Measurements from ENCODE around the gene SERPIND1.
"Not testable (repeated sequence)": the region's sequence is repeated elsewhere in the genome, so short reads cannot be mapped to it uniquely, and the experiment has no call there.

SERPIND1 gene, protein sequence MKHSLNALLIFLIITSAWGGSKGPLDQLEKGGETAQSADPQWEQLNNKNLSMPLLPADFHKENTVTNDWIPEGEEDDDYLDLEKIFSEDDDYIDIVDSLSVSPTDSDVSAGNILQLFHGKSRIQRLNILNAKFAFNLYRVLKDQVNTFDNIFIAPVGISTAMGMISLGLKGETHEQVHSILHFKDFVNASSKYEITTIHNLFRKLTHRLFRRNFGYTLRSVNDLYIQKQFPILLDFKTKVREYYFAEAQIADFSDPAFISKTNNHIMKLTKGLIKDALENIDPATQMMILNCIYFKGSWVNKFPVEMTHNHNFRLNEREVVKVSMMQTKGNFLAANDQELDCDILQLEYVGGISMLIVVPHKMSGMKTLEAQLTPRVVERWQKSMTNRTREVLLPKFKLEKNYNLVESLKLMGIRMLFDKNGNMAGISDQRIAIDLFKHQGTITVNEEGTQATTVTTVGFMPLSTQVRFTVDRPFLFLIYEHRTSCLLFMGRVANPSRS

DNA sequence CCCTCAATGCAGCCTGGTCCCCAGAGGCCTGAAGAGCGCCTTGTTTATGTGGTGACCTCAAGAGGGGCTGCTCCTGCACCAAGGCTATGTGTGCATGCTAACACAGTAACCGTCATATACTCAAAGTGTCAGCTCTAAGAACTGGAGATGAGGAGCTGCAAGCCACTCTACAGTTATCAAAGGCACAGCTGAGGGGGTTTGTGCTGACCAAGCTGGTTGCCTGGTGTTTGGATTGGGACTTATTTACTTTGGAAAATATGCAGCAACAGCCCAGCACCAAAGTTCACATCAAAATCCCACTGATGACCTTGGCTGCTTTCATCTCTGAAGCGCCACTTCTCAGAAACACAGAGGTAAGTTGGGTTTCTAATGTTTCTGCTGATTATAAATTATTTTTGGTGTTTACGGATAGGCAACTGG lies at the start of gene SERPIND1:
Gene SERPIND1, plus strand, starts transcription at position 321 of the 420 bp plus-strand sequence. CDS start 5,200 bp downstream, outside the sequence.
- DNase-seq = no peak

DNA sequence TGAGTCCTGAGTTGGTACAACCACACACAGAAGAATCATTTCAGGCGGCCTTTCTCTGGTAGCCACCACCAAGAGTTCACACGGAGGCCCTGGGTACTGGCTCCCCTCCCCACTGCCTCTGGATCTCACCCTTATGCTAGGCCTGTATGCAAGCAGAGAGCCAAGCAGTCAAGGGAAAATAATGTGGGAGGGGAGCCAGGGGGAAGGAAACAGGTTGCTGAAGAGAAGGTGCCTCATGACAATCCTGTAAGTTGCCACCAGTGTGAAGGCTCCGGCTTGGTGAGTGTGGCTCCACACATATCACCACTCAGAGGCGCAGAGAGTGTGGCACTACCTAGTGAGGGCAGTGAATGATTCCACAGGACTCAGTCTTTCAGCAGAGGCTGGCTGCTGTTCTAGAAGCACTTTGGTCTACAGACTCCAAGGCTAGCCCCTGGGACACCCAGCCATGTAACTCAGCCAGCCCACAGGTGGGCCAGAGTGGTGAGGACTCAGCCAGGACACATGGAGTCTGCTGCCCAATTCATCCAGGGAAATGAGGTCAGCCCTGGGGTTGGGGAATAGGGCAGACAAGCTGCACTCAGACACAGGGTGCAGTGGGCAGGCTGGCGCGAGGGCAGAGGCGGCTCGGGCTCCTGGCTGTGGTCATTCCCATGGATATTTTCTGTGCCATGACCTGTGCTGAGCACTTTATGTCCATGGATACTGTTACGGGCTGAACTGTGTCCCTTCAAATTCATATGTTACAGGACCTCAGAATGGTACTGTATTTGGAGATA lies 49.0 kb upstream of the SERPIND1 start:
- no peak for DNase-seq

DNA sequence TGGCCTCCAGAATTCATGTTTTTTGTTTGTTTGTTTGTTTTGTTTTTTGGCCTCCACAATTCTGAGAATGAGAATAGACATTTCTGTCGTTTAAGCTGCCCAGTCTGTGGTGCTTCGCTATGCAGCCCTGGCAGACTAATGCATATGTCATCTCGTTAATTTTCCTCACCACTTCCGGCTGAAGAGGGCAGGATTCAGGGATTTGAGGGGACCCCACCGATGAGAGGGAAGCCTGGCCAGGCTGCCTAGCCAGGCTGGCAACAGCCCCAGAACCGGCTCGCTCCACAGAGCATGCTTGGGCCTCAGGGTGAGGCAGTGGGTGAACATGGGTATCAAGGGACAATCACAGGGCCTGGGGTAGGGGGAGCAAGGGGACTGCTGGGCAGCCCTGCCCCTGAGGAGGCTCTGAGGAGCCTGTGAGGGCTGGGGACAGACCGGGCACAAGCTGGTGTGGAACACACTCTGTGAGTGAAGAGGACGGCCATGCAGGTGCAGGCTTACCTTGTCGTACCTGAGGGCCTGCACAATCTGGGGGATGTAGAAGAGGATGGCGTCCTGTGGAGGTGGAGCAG lies 47.8 kb upstream of the SERPIND1 start:
- no peak for DNase-seq

DNA sequence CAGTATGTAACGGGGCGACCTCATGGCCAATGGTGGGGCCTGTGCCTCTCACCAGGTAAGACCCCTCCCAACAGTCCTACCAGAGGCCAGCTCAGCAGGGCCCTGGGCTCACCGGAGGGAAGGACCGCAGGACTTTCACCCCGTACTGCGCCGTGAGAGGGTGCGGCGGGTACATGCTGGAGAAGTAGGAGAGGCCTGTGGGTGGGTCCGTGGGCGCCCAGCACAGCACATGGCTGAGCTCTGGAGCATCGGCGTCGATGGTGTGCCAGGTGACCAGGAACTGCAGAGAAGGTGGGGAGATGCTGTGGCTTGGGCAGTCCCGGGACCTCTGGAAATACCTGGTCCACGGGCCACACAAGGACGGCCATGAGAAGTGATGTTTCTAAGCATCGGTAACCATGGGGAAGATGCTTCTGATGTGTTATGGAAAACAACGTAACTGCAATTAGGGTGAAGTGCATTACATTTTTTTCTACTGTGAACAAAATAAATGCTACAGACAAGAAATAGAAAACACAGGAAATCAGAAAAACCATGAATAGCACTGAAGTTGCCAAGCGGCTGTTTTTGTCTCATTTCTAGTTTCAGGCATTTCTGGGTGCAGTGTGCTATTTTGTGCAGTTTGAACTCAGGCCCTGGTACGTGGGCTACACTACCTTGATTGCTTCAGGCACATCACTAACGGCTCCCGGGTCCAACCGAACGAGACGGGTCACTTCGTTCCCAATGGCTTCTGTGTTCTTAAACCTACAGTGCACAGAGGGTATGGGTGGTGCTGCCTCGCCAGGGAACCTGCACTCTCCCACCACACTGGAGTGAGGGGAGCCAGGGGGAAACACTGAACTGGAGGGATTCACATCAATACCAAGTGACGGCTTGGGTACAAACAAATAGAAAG lies 46.5 kb upstream of the SERPIND1 start:
- no peak for DNase-seq

DNA sequence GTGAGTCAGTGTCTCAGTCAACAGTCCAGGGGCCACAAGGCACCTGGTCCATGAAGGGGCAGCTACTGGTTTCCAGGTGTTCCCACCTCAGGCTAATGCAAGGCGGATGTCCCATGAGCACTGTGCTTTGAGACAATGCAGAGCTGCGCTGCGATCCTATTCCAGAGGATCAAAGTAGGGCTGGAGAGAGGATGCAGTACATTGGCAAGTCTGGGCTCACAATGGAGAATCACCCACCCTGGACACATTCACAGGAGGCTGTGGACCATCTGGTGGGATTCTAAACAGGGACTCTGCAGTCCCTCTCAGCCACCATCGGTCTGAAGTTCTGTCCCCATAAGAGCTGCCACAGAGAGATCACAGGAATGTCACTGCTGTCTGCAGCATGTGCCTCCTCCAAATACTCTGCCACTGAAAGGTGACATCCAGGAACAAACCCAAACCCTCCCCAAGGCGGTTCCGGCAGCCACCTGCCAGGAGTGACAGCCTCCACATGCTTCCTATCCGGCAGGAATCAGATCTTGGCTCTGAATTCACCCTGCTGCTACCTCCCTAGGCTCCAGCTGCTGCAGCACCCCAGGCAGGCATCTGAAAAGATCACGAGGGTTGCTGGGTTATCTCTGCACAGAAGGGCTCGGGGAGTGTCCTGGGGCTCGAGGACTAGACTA lies 45.3 kb upstream of the SERPIND1 start:
- DNase-seq = no peak

DNA sequence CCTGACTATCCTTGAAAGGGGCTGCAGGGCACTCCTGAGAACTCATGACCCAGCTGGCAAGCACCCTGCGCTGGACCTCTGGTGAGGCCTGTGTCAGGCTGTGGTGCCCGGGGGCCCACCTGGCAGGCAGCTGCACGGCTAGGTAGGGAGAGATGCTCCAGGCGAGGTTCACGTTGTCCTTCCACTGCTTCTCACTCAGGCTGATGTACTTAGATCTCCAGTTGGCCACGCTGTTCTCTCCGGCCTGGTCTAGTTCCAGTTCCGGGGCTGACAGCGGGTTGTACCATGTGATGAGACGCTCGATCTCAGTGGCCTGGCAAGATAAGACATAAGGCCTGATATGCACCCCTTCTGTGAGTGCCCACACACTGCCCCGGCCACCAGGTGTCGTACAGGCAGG lies 44.7 kb upstream of the SERPIND1 start:
- no peak for DNase-seq

DNA sequence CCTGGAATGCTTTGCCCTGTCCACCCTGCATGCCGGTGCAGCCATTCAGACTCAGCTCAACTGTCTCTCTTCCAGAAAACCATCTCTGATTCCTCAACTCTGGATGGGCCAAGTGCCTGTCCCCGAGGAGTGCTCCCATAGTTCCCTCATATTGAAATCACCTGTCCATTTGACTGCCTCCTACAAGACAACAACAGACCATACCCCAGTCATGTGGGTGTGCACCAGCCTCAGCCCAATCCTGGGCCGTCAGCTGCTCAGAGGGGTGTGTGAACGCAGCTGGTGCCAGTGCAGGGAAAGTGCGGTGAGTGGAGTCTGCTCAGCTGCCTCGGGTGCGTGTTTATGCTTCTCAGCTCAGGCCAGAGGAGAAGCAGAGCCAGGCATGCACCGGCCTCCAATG lies 41.5 kb upstream of the SERPIND1 start:
- not testable (repeated sequence) for DNase-seq

DNA sequence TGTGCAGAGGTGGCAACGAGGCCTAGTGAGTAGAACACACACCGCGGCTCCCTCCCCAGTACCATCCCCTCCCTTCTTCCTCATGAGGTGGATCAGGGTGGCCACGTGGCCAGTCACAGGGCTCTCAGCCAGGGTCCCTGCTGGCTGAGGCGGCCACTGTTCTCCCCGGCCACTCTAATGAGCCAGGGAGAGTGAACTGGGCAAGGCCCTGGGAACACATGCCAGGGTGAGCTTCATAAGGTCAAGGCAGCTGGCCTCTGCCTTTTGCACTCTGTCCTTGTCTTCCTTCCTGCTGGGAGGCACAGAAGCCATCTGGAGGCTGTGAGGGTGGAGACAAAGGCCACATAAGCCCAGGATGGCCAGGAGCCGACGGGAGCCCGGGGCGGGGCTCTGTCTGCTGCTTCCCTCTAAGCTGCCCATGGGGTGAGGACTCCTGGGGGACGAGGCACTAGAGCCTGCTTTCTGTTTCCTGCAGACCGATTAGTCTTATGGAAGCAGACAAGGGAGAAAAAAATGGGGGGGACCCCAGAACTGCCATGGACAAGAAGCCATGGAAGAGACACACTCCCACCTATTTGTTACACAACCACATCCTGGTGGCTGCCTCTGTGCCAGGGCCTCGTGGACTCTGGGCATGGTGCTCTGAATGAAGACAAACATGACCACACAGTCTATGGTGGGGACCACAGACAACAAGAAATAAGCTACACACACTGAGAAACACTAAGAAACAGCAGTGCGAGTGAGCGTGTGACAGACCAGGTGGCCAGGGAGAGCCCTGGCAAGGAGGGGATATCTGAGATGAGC lies 38.4 kb upstream of the SERPIND1 start:
- DNase-seq = not testable (repeated sequence)

DNA sequence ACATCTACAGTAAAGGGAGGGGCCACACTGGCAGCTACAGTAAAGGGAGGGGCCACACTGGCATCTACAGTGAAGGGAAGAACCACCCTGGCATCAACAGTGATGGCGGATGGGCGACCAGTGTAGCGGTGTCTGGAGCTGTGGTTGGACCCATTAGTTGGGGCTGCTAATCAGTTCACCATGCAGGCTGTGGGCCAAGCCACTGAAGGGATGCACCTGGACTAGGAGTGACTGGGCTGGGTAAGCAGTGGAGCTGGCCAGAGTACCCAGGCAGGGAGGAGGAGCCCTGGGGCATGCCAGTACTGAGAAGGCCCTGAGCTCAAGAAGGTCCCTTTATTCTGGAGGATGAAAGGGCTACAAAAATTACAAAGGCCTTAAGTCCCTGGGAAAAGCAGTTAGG lies 37.0 kb upstream of the SERPIND1 start:
- DNase-seq = not testable (repeated sequence)

DNA sequence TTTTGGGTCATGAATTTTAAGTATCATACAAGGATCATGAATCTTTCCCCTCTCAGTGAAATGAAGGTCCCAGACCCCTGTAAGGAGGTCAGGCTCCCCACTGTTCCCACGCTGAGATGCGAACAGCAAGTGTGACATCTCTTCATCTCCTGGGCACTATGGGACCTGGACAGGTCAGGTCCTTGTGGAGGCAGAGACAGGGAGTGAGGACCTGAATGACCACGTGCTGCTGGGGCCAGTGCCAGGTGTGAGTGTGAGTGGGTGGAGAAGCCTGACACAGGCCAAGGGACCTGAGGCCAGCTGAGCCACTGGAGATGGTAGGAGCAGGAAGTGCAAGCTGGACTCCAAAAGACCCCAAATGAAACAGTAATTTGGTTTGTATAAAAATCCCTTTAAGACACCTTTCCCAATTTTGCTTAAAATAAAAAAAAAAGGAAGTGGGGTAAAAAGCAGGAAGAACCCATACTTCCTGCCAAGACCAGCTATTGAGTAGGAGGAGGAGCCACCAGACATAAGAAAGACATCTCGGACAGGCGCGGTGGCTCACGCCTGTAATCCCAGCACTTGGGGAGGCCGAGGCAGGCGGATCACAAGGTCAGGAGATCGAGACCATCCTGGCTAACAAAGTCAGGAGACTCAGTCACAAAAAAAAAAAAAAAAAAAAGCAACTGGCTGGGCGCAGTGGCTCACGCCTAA lies 35.4 kb upstream of the SERPIND1 start:
- DNase-seq = no peak

DNA sequence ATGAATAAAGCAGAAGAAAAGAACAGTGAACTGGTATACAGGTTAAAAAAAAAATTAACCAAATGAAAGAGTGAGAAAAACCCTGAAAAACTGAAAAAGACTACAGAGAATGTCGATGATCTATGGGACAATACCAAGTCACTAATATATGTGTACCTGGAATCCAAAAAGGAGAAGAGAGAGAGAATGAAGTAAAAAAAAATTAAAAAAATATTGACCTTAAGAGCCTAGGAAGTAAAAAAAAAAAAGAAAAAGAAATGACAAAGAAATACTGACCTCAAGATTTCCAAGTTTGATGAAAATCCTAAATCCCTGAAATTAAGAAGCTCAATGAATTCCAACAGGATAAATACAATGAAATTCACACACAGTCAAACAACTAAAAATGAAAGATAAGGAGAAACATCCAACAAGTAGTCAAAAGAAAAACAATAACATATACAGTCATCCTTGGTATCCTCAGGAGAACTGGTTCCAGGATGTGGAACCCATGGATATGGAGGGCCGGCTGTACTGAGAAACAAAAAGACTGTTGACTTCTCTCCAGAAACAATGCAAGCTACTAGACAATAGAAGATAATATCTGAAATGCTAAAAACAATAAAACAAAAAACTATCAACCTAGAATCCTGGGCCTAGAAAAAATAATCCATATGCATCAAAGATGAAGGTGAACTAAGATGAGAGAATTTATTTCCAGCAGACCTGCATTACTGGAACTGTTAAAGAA lies 33.5 kb upstream of the SERPIND1 start:
- DNase-seq = no peak

DNA sequence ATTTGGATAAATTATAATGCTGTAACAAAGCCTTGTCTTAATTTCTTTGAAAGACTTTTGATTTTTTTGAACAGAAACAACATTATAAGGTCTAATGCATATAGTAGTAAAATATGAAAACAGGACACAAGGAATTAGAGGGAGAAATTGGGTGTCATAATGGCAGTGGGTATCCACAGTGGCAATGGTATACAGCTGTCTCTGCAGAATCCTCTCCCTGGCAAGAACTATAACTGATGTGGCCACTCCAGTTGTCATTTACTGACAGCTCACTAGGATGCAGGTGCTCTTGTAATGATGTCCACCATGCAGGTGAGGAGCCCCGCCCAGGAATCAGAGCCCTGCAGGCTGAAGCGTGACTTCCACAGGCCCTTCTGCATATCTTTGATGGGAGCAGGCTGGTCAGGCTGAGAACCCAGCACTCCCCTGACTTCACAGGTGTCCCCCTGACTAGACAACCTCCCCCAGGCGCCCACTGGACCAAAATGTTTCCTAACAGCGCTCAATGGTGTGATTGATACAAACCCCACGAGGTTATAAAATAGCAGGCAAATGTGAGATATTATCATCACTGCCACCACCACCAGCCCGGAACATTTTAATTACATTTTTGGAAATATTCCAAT lies 32.8 kb upstream of the SERPIND1 start:
- no peak for DNase-seq

DNA sequence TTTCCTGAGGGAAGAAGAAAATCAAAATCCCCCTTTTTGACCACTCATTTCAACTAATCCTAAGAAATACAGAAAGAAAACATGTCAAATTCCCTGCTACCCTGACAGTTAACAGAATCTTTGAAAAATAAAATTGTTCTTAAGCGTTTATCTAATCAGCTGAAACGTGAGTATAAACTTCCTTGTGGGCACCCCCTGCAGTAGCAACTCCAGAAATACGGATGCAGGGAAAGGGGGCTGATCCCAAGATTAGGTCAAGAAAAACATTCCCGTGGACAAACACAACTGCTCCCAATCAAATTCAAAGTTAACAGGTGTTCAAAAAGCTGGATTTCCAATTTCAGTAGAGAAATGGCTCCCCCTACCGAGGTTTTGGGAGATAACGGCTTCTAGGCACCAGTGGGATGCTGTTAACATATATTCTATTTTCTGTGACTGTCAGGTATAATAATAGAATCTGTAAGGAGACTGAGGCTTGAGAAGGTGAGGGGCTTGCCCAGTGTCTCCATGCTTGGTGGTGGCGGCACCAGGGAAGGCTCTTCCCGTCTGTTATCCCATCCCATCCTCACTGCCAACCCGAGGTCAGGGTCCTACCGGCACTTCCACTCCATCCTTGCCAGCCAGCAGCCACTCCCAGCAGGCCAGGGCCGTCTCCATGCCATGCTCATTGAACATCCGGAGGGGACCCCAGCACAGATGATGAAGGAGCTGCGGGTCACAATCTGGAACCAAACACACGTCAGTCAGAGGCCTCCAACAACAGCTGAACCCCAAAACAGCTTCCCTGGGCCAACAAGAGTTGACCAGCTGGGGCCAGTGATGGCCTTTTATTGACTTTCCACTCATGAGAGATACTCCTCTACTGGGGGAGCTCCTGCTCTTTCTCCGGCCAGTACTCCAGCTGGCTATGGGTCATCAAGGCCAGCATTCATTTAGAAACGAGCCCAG lies 32.0 kb upstream of the SERPIND1 start:
- no peak for DNase-seq

DNA sequence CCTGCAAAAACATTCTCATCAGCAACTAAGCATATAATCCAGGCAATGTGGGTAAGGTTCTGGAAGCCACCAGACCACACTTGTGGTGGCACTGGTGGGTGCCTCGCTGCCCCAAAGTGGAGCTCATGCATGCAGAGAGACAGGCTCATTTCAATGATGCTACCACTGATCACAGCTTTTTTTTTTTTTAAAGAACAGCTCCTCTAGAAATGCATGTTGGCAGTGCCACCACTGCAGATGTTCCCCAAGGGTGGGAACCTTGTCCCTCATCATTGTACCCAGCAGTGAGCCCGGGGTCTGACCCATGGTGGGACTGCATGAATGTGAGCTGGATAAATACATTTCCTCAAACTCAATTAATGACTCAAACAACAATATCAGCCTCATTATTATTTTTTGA lies 31.1 kb upstream of the SERPIND1 start:
- DNase-seq = no peak

DNA sequence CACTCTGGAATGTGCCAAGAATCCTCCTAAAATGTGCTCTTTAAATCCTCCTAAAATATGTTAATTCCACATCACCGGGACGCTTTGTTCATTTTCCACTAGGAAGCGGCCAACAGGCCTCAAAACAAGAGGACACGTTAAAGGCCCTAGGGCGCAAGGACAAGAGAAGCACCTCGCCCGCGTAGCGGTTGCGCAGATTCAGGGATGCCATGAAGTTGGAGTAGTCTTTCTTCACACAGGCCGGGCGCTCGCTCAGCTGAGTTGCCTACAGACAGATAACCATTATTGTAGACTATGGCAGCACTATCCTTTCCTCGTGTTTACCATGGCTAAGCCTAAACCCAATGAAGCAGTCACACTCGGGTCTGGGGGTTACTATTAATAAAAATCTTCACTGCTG lies 29.5 kb upstream of the SERPIND1 start:
- DNase-seq = no peak

DNA sequence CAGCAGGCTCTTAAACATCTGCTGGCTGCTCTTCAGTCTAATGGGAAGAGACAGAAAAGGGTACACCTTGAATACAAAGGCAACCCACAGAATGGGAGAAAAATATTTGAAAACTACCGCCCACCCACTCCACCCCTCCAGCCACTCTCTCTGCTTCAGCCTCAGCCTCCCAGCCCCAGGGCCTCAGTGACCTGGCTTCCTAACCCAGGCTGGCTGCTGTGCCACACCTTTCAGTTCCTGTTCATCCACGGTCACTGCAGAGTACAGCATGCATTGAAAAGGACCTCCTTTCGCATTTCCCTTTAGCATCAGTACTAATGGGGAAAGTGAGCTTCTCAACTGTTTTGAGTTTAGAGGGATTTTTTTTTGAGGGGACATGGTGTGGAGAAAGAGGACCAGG lies 28.8 kb upstream of the SERPIND1 start:
- no peak for DNase-seq

DNA sequence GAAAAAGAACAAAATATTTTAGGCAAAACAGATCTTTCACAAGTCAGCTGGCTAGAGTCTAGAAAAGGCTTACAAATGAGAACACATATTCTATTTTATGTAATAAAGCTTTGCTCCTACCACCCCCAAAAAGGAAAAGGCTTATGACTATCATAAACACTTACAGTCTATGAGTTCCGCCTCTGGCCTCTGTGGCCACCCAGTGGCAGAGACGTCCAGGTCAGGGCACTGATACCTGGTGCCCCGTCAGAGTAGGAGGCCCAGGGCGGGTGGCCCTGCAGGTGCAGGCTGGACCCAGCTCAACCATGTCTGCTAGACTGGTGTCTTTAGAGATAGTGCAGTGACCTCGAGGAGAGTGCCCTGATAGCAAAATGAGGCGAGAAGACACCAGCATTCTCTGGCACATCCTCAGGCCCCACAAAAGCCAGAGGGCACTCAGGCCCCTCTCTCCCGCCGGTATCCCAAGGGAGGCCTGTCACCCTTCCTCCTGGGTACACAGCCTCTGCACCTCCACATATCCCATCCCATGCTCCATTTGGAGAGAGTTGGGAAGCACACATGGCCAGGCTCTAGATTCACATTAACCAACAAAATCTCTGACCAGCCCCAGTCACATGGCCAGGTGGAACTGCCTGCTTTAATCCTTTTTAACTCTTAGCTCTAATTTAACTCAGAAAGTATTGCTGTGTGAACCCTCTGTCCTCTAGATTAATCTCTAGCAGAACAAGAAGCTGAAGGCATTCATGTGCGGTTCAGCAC lies 27.3 kb upstream of the SERPIND1 start:
- DNase-seq = no peak
